DOHH2 (cell line): Measurements from ENCODE around the gene SYP.

Experiments used
- H3F3A ChIP-seq: fragments of 200-600 bp; sonication (generic), shearing (Covaris generic); 2 replicates; pipeline ENCODE4 v1.6.0; 2016; ENCODE audit warnings: antibody characterized with exemption, mild to moderate bottlenecking; ENCODE audit not compliant: control insufficient read depth, insufficient read depth
- H3K27ac ChIP-seq: fragments of 200-600 bp; sonication (generic); 2 replicates; pipeline ENCODE4 v1.5.1; 2014; ENCODE audit warnings: low read depth, mild to moderate bottlenecking, low read length, moderate library complexity
- H3K27me3 ChIP-seq: fragments of 200-600 bp; sonication (generic); 2 replicates; pipeline ENCODE4 v1.6.1; 2014; ENCODE audit warnings: mild to moderate bottlenecking, low read length, mixed read lengths; ENCODE audit not compliant: control insufficient read depth
- H3K36me3 ChIP-seq: fragments of 200-600 bp; sonication (generic); 2 replicates; pipeline ENCODE4 v1.6.1; 2014; ENCODE audit warnings: mild to moderate bottlenecking, low read length, moderate library complexity, mixed read lengths; ENCODE audit not compliant: control insufficient read depth
- H3K4me1 ChIP-seq: fragments of 200-600 bp; sonication (generic); 2 replicates; pipeline ENCODE4 v1.6.1; 2014; ENCODE audit warnings: mild to moderate bottlenecking, low read length, mixed read lengths; ENCODE audit not compliant: control insufficient read depth
- H3K4me2 ChIP-seq: fragments of 200-600 bp; sonication (generic); 2 replicates; pipeline ENCODE4 v1.6.0; 2014; ENCODE audit warnings: mild to moderate bottlenecking, low read length, moderate library complexity
- H3K4me3 ChIP-seq: fragments of 200-600 bp; sonication (generic); 2 replicates; pipeline ENCODE4 v1.5.1; 2014; ENCODE audit warnings: mild to moderate bottlenecking, low read length, mixed read lengths
- H3K79me2 ChIP-seq: fragments of 200-600 bp; sonication (generic); 2 replicates; pipeline ENCODE4 v1.6.1; 2014; ENCODE audit warnings: mild to moderate bottlenecking, low read length, mixed read lengths; ENCODE audit not compliant: control insufficient read depth
- H3K9me2 ChIP-seq: fragments of 200-600 bp; sonication (generic); replicated peaks from 2 replicates; pipeline ENCODE4 v1.6.1; 2014; ENCODE audit warnings: mild to moderate bottlenecking, low read length, mixed read lengths; ENCODE audit not compliant: control insufficient read depth
- H3K9me3 ChIP-seq: fragments of 200-600 bp; sonication (generic); 2 replicates; pipeline ENCODE4 v1.6.1; 2014; ENCODE audit warnings: antibody characterized with exemption, low read length, mixed read lengths; ENCODE audit not compliant: control insufficient read depth, insufficient read depth
- H4K20me1 ChIP-seq: fragments of 200-600 bp; sonication (generic); 2 replicates; pipeline ENCODE4 v1.6.0; 2014; ENCODE audit warnings: low read depth, mild to moderate bottlenecking, antibody characterized with exemption, low read length, moderate library complexity; ENCODE audit not compliant: control insufficient read depth, insufficient read depth
- EZH2phosphoT487 ChIP-seq: fragments of 200-600 bp; sonication (generic); IDR thresholded peaks from 2 replicates; pipeline ENCODE4 v1.6.1; 2017; ENCODE audit warnings: borderline replicate concordance, mild to moderate bottlenecking, antibody characterized with exemption, low read length, moderate library complexity, mixed read lengths
- TF ChIP-seq, protein P1 (sequence below): fragments of 200-600 bp; sonication (generic); IDR thresholded peaks from one replicate; pipeline ENCODE4 v1.5.1; 2014; ENCODE audit warnings: antibody characterized with exemption, mild to moderate bottlenecking, low read depth, low read length; ENCODE audit not compliant: poor library complexity, severe bottlenecking

The SYP gene

DNA sequence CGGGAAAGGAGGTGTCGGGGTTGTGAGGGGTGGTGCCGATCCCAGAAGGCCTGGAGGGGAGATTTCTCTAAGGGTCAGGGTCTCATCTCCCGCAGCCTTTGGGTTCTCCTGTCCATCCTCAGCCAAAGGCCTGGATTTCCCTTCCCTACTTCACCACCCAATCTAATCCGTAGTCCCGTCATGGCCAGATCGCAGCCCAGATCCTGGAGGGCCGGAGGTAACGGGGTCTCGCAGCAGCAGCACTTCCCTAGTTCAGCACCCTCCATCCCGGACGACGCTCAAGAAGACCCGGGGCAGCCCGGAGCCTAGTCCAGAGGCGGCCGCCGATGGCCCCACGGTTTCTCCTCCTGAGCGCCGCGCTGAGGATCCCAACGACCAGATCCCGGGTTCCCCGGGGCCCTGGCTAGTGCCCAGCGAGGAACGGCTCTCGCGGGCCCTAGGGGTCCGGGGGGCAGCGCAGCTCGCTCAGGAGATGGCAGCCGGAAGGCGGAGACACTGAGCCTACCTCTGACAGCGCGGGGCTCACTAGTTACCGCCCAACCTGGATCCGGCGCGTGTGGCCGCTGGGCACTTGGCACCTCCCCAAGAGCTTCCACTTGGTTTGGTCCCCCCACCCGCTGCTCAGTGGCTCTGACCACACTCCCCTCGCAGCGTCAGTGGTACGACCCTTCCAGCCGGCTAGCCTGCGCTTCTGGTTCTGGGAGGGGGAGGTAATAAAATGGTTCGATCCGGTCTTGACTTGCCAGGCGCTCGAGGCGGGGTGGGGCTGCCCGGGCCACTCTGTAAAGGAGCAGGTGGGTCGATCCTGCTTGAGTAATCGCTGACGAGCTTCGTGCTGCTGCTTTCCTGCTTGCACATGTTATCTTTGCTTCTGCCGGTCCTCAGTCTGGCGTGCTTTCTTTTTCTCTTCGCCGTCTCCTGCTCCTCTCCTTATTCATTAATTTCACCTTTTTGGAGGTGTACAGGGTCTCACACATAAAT lies 33.8 kb downstream of the SYP start:
- TF ChIP-seq, protein P1, sequence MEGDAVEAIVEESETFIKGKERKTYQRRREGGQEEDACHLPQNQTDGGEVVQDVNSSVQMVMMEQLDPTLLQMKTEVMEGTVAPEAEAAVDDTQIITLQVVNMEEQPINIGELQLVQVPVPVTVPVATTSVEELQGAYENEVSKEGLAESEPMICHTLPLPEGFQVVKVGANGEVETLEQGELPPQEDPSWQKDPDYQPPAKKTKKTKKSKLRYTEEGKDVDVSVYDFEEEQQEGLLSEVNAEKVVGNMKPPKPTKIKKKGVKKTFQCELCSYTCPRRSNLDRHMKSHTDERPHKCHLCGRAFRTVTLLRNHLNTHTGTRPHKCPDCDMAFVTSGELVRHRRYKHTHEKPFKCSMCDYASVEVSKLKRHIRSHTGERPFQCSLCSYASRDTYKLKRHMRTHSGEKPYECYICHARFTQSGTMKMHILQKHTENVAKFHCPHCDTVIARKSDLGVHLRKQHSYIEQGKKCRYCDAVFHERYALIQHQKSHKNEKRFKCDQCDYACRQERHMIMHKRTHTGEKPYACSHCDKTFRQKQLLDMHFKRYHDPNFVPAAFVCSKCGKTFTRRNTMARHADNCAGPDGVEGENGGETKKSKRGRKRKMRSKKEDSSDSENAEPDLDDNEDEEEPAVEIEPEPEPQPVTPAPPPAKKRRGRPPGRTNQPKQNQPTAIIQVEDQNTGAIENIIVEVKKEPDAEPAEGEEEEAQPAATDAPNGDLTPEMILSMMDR = no peak
- TF ChIP-seq EZH2phosphoT487 = no peak
- no peaks in the 10 kb centered on the region for H3K9me3 ChIP-seq
- H3K36me3 ChIP-seq = no peaks in the 10 kb centered on the region
- peaks cover 42% of the 10 kb centered on the region for H3K4me1 ChIP-seq
- H3K27me3 ChIP-seq = no peaks in the 10 kb centered on the region
- no peaks in the 10 kb centered on the region for H4K20me1 ChIP-seq
- H3K79me2 ChIP-seq = no peaks in the 10 kb centered on the region
- H3K4me2 ChIP-seq = peak overlapping the region; percentile 65
- H3K9me2 ChIP-seq = no peaks in the 10 kb centered on the region
- peak overlapping the region; percentile 62 for H3K4me3 ChIP-seq
- H3F3A ChIP-seq = peaks cover 6% of the 10 kb centered on the region
- H3K27ac ChIP-seq = peak overlapping the region; percentile 65

DNA sequence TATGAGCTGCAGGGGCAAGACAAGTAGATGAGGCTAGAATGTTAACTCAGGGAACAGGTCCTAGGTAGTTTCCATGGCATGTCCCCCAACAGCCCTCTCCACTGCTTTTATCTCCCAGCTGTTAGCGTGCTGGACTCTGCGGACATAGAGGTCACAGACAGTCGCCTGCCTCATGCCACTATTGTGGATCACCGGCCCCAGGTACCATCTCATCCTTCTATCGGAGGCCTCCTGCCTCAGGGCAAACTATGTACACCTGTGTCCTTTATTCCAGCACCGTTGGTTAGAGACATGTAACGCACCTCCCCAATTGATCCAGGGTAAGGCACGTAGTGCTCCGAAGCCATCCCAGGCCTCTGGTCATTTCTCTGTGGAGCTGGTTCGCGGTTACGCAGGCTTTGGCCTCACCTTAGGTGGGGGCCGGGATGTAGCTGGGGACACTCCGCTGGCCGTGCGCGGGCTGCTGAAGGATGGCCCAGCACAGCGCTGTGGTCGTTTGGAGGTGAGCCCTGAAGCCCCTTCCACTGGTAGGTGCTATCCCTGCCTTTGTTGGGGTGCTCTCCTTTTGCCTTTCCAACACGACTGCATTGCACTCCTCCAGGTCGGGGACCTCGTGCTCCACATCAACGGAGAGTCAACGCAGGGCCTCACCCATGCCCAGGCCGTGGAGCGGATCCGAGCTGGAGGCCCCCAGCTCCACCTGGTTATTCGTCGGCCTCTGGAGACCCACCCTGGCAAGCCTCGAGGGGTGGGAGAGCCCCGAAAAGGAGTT lies 35.2 kb downstream of the SYP start:
- no peaks in the 10 kb centered on the region for H3K9me3 ChIP-seq
- no peaks in the 10 kb centered on the region for H3K36me3 ChIP-seq
- H3K27ac ChIP-seq = peak overlapping the region; percentile 54; the same call in 1 of the 2 replicates
- no peaks in the 10 kb centered on the region for H3K79me2 ChIP-seq
- no peaks in the 10 kb centered on the region for H4K20me1 ChIP-seq
- H3K4me3 ChIP-seq = peak overlapping the region; percentile 74
- H3K4me2 ChIP-seq = peak overlapping the region; percentile 83
- H3K9me2 ChIP-seq = no peaks in the 10 kb centered on the region
- peaks cover 42% of the 10 kb centered on the region for H3K4me1 ChIP-seq
- no peaks in the 10 kb centered on the region for H3K27me3 ChIP-seq
- peaks cover 6% of the 10 kb centered on the region for H3F3A ChIP-seq
- no peak for TF ChIP-seq EZH2phosphoT487
- TF ChIP-seq, protein P1 = no peak

DNA sequence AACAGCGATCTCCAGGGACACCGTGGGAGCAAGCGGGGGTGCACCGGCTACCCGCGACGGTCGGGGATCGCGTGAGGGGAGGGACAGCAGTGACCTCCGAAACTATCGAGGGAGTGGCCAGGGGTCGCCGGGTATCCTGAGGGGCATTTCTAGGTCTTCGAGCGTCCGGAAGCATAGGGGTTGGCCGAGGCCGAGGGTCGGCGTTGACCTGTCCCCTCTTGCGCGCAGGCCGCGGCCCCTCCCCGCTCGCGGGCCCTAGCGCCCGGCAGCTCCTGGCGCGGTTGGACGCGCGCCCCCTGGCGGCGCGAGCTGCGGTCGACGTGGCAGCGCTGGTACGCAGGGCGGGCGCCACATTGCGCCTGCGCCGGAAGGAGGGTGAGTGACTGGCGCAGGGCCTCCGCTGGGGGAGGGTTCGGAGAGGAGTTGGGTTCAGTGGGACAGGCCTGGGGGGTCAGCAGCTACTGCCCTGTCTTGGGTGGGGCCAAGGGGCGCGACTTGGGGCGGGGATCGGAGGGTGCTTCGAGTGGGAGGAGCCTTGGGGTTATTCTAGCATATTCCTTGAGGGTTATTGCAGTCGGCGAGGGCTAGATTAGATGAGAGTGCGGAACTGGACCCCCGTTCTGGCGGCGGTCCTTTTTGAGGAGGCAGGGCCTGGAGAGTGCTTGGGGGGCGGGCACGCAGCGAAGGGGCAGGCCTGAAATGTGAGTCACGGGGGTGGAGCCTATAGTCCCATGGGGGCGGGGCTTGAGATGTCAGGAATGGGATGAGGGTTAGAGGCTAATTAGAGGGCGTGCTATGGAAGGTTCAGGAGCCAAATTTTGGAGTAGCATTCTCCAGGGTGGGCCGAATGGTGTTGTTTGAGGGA lies 36.2 kb downstream of the SYP start:
- Histone ChIP-seq H4K20me1 (no peaks in the 10 kb centered on the region), H3K4me3 (peak overlapping the region; percentile 74), H3K27me3 (no peaks in the 10 kb centered on the region), H3K9me2 (no peaks in the 10 kb centered on the region), H3K9me3 (no peaks in the 10 kb centered on the region), H3K27ac (peak overlapping the region; percentile 54), H3K79me2 (no peaks in the 10 kb centered on the region), H3K36me3 (no peaks in the 10 kb centered on the region), H3K4me2 (peak overlapping the region; percentile 83), H3F3A (peaks cover 3% of the 10 kb centered on the region), H3K4me1 (peaks cover 39% of the 10 kb centered on the region)
- TF ChIP-seq EZH2phosphoT487 = no peak
- TF ChIP-seq, protein P1 = peak; percentile 50
